ENCODE data around the gene CCT6B.

The CCT6B gene

DNA sequence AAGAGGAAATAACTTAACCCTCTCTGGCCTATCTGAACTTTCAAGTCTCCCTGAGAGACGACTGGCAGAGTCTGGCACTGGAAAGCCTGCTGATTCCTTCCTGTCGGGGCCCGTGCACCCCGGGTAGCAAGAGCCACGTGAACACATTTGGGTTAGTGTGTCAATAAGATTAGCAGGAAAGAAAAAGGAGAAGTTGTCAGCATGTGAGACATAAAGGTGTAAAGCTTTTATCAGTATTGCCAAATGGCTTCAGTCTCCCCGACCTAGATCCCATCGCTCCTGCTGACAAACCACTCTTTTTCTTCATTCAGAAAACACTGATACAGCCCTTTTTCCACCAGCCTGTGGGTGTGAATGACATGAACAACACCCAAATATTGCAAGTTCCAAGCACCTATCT, 74.4 kb downstream of the CCT6B start:
- no peak for DNase-seq (ENCODE audit: low spot score)

DNA sequence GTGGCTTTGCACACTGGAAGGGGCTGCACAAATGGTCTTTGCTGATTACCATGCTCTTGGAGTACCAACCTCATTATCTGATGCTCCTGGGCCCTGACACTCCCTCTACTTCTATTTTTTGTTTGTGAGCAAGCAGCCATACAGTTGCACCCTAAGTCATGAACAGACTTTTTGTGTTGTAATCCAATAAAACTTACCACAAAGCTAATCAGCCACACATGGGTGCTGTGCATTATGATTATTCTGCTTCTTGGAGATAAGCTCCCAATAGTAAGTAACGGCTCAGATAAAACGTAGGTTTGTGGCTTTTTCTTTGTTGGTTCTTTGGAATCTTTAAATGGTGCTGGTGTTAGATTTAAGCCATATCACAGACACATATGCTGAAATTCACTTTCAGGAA, 76.2 kb downstream of the CCT6B start:
- DNase-seq (ENCODE audit: low spot score): no peak

DNA sequence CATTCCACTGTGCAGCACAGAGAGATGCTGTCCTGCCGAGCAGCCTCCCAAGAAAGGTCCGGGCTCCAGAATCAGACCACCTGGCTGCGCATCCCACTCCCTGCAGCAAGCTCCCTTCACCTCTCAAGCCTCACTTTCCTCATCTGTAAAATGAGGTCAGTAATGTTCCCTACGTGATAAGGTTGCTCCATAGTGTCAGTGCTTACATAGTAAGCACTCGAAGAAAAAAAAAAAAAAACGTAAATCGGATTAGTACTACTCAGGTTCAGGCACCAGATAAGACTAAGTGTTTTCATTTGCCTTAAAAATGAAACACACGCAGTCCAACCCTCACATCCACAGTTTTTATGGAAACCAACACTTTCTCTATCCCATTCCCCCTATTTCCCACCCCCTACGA, 76.7 kb downstream of the CCT6B start:
- no peak for DNase-seq (ENCODE audit: low spot score)

DNA sequence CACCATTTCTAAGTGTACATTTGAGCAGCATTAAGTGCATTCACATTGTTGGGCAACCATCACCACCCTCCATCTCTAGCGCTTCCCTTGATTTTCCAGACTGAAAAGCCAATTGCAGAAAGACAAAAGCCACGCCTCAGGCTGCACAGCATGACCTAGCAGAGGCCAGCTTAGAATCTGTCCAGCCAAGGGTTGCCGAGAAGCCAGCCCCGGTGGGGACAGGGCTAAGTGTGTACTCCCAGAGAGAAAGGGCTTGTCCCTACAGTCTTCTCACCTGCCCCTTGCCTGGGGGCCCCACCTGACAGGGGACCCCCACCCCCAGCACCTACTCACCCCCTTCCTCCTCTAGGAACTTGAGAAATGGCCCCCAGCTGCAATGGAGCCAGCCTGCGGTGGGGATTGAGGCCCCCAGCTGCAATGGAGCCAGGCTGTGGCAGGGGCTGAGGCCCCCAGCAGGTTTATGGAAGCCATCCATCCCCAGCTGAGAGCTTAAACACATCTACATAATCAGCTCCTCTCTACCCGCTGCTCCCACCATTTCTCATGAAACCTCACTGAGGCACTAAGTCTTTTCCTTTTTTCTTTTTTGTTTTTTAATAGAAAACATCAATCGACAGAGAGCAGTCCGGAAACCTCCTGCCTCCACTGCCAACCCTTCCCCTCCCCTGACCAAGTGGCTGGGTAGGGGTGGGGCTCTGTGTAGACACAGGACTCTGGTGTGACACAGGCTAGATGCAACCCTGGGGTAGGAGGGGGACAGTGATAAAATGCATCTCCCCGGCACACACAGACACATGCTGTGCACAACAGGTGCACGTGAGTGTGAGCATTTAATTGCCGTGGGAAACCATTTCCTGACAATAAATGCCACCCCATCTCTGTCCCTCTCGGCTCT, 77.9 kb downstream of the CCT6B start:
- DNase-seq (ENCODE audit: low spot score): no peak

DNA sequence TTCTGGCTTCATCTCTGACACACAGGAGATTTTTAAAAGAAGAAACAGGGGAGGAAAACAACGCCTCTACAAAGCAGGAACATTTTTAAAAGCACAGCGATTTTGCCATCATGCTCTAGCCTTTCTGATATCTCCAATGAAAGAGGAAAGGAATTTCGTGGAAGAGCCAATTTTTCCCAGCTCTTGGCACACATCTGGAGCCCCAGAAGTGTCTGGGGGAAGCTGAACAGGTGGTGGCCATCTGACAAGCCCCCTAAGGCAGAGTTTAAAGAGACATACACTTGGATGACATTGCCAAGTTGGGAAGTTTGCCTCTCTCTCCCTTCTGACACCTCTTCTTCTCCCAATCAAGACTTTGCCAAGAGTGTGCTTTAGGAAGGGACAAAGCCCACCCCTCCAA, 82.1 kb downstream of the CCT6B start:
- DNase-seq (ENCODE audit: low spot score): no peak
